ENCODE measurements around the gene NLRP9.

The NLRP9 gene

DNA sequence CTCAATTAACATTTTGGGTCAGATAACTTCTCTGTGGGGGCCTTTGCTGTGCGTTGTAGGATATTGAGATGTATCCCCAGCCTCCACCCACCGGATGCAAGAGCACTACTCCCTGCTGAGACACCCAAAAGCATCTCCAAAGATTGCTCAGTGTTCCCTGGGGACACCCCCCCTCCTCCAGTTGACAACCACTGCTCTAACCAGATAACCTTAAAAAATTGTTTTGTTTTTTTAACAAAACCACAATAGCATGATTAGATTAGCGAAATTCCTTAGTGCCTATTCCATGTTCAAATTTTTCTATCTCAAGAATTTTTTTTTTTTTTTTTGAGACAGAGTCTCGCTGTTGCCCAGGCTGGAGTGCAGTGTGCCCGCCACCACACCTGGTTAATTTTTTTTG, 65.8 kb downstream of the NLRP9 start:
- no peak for DNase-seq

DNA sequence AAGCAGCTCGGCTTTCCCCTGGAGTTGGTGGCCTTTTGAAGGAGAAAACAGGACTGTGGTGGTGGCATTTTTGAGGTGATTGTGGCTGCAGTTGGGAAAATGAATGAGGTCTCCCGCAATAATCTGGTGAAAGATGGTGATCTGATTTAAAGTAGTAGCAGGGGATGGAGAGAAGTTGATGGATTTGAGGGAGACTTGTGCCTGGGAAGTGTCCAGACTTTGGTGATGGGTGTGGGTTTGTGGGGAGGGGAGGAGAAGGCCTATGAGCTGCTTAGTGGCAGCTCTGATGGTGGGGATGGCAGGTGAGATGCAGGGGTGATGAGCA, 67.2 kb downstream of the NLRP9 start:
- DNase-seq: no peak

DNA sequence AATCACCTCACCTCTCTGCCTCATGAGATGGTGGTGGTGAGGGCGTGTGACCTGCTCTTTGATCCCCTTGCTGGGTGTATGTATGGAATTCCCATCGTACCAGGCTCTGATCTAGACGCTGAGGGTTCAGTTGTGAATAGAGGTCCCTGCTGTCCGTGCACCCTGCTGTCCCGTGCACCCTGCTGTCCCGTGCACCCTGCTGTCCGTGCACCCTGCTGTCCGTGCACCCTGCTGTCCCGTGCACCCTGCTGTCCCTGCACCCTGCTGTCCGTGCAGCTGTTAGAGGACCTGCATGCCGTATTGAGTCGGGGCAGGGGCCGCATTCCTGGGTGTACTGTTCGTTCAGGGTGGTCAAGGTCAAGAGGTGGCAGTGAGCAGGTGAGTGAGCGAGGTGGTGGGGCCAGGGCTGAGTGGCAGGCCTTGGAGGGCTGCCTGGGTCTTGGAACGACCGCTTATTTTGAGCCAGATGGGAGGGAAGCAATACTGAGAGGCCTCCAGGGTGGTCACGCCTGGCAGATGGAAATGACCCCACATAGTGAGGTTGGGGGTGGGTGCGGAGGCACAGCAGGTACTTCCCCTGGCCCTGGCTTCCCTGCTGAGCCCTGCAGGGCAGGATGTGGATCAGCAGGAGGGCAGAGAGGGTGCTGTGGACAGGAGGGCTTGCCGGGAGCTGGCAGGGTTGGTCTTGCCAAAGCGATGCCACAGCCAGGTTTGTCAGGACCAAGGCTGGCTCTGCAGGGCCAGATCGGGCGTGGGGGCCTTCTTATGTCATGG, 67.7 kb downstream of the NLRP9 start:
- DNase-seq: peak; percentile 75

DNA sequence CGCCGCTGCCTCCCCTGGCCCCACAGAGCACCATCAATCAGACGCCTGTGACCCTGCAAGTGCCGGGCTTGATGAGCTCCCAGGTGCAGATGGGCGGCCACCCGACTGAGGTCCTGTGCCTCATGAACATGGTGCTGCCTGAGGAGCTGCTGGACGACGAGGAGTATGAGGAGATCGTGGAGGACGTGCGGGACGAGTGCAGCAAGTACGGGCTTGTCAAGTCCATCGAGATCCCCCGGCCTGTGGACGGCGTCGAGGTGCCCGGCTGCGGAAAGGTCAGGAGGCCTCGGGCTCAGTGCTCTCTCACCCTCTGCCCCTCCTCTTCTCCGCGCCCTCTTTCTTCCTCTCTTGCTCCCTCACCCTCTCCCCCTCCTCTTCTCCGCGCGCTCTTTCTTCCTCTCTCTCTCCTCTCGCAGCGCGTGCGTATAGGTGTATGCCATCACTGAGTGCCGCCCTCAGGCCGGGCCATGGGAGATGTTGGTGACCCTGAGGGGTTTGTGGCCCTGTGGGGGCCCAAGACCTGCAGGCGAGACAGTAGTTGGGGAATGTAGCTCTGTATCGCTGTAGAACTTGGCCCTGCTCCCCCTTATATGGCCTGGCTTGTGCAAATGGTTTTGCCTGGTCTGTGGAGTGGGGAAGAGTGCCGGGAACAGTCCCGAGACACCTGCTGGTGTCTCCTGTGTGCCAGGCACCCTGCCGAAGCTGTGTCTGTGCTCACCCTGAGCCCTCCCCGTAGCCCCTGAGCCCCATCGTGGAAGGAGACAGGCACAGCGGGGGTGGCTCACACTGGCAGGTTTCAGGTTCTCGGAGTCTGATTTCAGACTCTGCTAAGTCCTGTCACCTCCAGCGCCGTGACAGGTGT, 68.6 kb downstream of the NLRP9 start:
- DNase-seq: no peak

DNA sequence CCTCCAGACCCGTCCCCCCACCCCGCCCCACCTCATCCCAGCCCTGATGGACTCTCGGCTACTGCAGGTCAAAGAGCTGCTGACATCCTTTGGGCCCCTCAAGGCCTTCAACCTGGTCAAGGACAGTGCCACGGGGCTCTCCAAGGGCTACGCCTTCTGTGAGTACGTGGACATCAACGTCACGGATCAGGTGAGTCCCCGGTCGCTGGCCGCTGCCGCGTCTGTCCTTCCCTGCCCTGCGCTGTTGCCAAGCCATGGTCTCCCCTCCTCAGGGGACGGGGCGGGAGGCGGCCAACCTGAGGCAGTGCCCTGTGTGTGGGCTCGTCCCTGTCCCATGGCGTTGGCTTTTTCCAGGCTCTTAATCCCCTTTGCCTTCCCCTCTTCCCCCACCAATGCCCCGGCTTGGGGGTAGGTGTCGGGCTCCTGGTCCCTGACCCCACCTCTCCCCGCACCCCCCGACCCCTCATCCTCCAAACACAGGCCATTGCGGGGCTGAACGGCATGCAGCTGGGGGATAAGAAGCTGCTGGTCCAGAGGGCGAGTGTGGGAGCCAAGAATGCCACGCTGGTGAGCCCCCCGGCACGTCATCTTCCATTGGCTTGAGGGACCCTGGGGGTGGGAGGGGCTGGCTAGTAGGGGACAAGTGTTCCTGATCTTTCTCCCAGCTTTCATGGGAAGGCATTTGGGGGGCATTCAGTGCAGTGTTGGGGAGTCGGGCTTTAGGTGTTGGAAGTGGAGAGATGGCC, 69.4 kb downstream of the NLRP9 start:
- no peak for DNase-seq

DNA sequence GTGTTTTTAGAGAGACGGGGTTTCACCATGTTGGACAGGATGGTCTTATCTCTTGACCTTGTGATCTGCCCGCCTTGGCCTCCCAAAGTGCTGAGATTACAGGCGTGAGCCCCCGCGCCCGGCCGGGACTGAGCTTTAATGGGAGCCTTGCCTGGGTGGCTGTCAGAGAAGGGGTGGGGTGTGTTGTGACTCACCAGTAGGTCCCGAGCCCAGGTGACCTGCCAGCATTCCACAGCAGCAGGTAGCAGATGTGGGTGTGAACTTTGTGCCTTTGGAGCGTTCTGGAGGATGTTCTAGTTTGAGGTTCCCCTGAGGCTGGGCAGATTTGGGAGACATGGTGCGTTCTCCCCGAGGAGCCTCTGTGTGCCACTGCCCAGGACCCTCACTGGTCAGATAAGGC, 70.2 kb downstream of the NLRP9 start:
- no peak for DNase-seq

DNA sequence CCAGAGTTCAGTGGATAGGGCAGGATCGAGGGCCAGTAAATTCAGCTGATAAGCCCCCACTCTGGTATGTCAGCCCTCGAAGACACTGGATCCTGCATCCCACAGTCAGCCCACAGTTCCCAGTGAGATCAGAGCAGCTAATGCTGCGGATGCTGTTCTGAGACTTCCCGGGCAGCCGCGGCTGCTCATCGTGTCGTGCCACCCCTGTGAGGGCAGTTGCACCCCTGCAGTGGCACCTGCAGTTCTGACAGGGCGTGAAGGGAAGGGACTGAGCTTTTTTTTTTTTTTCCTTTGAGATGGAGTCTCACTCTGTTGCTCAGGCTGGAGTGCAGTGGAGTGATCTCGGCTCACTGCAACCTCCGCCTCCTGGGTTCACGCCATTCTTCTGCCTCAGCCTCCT, 70.7 kb downstream of the NLRP9 start:
- no peak for DNase-seq

DNA sequence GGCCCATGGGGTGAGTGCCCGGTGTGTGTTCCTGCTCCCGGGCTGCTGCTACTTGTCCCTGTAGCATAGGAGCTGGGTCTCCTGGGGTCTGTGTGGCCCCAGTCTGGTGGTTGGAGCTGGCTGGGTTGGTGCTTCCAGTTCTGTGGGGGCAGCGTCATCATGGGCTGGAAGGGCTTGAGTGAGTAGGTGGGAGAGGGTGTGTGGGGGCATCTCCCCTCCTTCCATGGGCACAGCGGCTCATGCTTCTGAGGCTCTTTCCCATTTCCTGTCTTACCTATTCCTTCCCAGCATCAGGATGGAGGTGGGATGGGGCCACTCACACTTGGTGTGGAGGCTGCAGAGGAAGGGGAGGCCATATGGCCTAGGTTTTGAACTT, 71.2 kb downstream of the NLRP9 start:
- no peak for DNase-seq

DNA sequence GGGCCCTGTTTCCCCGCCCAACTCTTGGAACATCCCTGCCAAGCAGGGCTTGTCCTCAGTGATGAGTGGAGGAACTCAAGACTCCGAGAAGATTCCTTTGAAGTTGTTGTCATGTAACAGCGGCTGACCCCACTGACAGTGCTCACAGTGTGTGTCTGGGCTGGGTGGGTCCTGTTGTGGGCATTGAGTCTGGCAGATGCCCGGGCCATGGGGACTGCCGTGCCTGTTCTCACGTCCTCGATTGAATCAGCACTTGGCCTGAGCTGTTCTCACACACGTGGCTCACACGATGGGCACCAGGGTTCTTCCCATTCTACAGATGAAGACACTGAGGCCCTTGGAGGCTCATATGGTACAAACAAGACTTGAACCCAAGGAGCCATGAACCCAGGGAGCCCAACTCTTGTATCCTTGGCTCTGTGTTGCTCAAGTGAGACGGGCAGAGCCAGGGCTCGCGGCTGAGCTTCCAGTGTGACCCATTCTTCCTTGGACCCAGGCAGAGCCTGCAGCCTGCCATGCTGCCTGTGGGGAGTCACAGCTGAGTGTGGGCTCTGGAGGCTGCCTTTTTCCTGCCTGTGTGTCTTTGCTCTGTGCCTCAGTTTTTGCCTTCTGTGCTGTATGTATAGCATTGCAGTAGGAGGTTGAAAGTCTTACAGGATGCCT, 71.7 kb downstream of the NLRP9 start:
- DNase-seq: no peak

DNA sequence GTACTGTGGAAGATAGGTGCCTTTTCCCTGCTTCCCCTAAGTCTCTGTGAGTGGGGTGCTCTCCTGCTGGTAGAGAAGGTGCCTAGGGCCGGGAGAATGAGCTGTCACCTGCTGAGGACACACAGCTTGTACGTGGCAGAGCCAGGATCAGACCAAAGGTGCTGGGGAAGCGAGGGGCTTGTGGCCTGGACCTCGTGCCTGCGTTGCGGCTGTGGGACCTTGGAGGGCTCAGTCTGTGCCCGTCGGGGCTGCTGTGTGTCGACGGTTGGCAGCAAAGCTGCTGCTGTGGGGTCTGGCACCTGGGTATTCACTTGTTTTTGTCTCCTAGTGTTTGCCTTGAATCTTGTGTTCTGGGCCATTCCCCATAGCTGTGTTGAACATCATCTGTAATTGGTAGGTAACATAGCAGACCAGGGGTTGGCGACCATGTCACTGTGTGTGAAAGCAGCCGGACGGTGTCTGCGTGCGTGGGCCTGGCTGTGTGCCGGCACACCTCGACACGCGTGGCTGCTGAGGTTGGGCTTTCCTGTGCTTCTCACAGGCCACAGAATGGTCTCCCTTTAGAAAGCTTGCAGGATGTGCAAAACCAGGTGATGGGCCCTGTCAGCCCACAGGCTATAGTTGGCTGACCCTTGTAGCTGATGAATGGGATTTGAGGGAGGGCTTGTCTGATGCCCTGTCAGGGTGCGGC, 74.2 kb downstream of the NLRP9 start:
- no peak for DNase-seq

DNA sequence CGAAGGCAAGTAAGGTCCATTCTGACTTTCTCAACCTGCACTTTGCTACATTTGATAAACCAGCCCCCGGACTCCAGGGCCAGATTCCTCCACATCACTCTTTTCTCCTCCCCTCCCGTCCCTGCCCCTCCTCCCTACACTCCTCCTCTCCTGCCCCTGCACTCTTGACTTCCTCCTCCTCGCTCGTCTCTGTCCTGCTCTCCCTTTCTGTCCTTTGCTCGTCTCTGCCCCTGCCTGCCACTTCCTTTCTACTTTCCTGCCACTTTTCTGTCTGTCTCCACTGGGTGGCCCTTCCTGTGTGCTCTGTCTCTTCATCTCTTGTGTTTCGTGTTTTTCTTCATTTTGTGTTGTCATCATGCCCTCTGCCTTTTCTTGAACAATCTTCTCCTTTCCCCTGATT, 76.4 kb downstream of the NLRP9 start:
- no peak for DNase-seq

DNA sequence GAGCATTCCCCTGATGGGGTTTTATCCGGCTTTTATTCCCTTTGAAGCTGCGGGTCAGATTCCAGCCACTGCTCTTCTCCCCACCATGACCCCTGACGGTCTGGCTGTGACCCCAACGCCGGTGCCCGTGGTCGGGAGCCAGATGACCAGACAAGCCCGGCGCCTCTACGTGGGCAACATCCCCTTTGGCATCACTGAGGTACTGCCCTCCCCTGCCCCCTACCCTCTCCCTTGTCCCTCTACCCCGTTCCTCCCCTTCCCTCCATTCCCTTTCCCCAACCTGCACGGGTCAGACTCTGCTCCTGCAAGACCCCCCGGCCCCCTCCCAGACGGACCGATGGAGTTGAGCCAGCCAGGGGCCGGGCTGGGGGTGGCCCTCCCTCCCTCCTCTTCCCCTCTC, 77.2 kb downstream of the NLRP9 start:
- DNase-seq: no peak

DNA sequence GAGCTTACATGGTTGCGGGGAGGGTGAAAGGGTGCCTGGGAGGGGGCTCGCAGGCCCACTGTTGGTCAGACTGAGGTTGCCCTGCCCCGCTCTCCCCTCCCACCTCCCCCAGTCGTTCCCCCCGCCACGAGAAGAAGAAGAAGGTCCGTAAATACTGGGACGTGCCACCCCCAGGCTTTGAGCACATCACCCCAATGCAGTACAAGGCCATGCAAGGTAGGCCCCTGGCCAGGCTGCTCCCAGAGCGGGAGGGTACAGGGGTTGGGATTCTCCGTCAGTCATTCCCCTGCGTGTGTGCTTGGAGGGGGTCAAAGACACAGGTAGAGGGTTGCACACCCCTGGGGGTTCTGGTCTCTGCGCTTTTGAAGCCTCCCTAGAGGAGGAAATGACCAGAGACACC, 77.8 kb downstream of the NLRP9 start:
- no peak for DNase-seq

DNA sequence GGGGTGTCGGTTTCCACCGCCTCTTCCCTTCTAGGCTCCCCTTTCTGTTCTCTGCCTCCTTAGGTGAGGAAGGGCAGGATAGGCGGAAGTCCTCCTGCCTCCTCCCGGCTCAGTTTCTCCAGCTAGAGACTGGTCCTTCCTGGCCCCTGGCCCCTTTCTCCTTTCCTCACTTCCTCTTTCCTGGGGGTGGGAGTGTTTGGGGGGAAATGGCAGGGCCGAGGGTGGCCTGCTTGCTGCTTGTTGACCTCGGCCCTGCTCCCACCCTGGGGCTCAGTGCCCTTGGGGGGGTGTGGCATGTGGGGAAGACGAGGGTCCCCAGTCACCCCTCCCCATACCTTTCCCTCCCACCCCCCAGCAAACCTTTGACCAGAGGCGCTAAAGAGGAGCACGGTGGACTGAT, 78.4 kb downstream of the NLRP9 start:
- DNase-seq: no peak

DNA sequence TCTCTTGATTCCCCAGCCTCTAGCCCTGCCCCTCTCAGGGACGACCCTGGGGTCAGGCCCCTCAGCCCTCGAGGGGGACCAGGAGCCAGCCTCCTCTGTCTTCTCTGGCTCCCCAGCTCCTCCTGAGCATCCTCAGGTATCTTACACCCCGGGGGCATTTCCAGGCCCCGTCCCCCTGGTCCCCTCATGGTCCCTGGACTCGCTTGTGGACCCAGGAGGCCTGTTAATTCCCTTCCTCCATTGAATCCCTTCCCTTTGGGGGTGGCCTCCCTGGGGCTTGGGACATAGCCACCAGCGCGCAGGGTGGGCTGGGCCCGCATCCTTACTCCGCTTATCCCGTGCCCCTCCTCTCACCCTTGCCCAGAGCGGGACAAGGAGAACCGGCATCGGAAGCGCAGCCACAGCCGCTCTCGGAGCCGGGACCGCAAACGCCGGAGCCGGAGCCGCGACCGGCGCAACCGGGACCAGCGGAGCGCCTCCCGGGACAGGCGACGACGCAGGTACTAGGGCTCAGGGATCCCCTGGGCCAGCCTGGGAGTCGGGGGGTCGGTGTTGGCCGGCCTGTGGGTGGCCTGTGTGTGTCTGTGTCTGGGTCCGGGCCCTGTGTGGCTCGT, 79.2 kb downstream of the NLRP9 start:
- DNase-seq: no peak

Measured in right forelimb (tissue), 1 donor.